ENCODE results near the gene SKAP2.

The SKAP2 gene

DNA sequence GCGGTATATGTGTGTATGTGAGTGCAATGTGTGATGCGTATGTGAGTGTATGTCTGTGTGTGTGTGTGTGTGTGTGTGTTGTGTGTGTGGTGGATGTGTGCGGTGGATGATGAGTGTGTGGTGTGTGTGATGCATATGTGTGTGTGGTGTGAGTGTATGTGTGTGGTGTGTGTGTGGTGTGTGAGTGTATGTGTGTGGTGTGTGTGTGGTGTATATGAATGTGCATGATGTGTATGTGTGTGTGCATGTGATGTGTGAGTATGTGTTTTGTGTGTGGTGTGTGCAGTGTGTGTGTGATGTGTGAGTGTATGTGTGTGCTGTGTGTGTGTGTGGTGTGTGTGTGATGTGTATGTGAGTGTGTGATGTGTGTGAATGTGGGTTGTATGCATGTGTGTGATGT, 222.0 kb downstream of the SKAP2 start:
- TF ChIP-seq, protein P1, sequence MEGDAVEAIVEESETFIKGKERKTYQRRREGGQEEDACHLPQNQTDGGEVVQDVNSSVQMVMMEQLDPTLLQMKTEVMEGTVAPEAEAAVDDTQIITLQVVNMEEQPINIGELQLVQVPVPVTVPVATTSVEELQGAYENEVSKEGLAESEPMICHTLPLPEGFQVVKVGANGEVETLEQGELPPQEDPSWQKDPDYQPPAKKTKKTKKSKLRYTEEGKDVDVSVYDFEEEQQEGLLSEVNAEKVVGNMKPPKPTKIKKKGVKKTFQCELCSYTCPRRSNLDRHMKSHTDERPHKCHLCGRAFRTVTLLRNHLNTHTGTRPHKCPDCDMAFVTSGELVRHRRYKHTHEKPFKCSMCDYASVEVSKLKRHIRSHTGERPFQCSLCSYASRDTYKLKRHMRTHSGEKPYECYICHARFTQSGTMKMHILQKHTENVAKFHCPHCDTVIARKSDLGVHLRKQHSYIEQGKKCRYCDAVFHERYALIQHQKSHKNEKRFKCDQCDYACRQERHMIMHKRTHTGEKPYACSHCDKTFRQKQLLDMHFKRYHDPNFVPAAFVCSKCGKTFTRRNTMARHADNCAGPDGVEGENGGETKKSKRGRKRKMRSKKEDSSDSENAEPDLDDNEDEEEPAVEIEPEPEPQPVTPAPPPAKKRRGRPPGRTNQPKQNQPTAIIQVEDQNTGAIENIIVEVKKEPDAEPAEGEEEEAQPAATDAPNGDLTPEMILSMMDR (IDR thresholded peaks at IDR 0.05): no peak
- Histone ChIP-seq H3K9ac (no peak overlapping the region), H3K4me2 (ENCODE audit: low read length) (no peak overlapping the region), H3K4me1 (no peaks in the 10 kb centered on the region), H3K27me3 (ENCODE audit: control insufficient read depth, insufficient read depth, low read length) (no peaks in the 10 kb centered on the region), H3K4me3 (ENCODE audit: low read depth, low read length) (no peak overlapping the region), H3K9me3 (ENCODE audit: control insufficient read depth, low read length) (no peaks in the 10 kb centered on the region), H3K27ac (no peak overlapping the region), H2AFZ (no peak overlapping the region), H3K36me3 (ENCODE audit: control insufficient read depth, insufficient read depth, low read length) (no peaks in the 10 kb centered on the region), H3K79me2 (no peaks in the 10 kb centered on the region)

DNA sequence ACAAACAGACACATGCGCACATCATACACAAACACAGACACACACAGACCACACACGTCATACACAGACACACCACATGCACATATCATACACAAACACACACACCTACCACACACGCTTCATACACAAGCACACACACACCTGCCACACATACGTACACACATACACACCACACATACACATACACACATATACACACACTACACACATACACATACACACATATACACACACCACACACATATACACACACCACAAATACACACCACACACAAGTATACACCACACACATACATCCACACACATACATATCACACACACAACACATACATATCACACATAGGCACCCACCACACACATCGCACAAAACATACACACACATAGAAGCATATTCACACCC, 224.7 kb downstream of the SKAP2 start:
- Histone ChIP-seq H3K4me2 (ENCODE audit: low read length) (no peak overlapping the region), H3K9me3 (ENCODE audit: control insufficient read depth, low read length) (no peaks in the 10 kb centered on the region), H3K27me3 (ENCODE audit: control insufficient read depth, insufficient read depth, low read length) (no peaks in the 10 kb centered on the region), H3K36me3 (ENCODE audit: control insufficient read depth, insufficient read depth, low read length) (no peaks in the 10 kb centered on the region), H3K9ac (no peak overlapping the region), H2AFZ (no peak overlapping the region), H3K27ac (no peak overlapping the region), H3K79me2 (no peaks in the 10 kb centered on the region), H3K4me3 (ENCODE audit: low read depth, low read length) (no peak overlapping the region), H3K4me1 (no peaks in the 10 kb centered on the region)
- TF ChIP-seq, protein P1 (IDR thresholded peaks at IDR 0.05): no peak

DNA sequence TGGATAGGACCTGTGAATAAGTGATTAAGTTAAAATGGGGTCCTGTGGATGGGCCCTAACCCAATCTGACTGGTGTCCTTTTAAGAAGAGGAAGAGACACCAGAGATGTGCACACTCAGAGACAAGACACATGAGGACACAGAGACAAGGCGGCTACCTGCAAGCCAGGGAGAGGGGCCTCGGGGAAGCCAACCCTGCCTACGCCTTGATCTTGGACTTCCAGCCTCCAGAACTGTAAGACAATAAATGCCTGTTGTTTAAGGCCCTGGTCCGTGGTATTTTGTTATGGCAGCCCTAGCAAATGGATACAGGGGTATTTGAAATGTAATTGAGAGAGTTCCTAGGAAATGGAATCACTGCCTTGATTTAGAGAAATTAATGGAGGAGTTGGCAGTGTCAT, 225.3 kb downstream of the SKAP2 start:
- no peaks in the 10 kb centered on the region for H3K27me3 ChIP-seq (ENCODE audit: control insufficient read depth, insufficient read depth, low read length)
- no peak overlapping the region for H3K9ac ChIP-seq
- H3K79me2 ChIP-seq: no peaks in the 10 kb centered on the region
- no peaks in the 10 kb centered on the region for H3K4me1 ChIP-seq
- H3K4me2 ChIP-seq (ENCODE audit: low read length): no peak overlapping the region
- no peak overlapping the region for H3K27ac ChIP-seq
- TF ChIP-seq, protein P1 (IDR thresholded peaks at IDR 0.05): no peak
- H2AFZ ChIP-seq: no peak overlapping the region
- no peaks in the 10 kb centered on the region for H3K9me3 ChIP-seq (ENCODE audit: control insufficient read depth, low read length)
- H3K36me3 ChIP-seq (ENCODE audit: control insufficient read depth, insufficient read depth, low read length): no peaks in the 10 kb centered on the region
- H3K4me3 ChIP-seq (ENCODE audit: low read depth, low read length): no peak overlapping the region

DNA sequence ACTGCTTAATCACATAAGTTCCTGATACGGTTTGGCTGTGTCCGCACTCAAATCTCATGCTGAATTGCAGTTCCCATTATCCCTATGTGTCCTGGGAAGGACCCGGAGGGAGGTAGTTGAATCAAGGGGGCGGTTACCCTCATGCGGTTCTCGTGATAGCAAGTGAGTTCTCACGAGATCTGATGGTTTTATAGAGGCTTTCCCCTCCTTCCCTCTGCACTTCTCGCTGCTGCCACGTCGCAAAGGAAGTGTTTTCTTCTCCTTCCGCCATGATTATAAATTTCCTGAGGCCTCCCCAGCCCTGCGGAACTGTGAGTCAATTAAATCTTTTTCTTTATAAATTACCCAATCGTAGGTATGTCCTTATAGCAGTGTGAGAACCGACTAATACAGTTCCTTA, 226.2 kb downstream of the SKAP2 start:
- Histone ChIP-seq H3K9ac (no peak overlapping the region), H3K27me3 (ENCODE audit: control insufficient read depth, insufficient read depth, low read length) (no peaks in the 10 kb centered on the region), H3K36me3 (ENCODE audit: control insufficient read depth, insufficient read depth, low read length) (no peaks in the 10 kb centered on the region), H3K27ac (no peak overlapping the region), H3K4me1 (no peaks in the 10 kb centered on the region), H3K79me2 (no peaks in the 10 kb centered on the region), H3K4me3 (ENCODE audit: low read depth, low read length) (no peak overlapping the region), H3K4me2 (ENCODE audit: low read length) (no peak overlapping the region), H2AFZ (no peak overlapping the region), H3K9me3 (ENCODE audit: control insufficient read depth, low read length) (no peaks in the 10 kb centered on the region)
- TF ChIP-seq, protein P1 (IDR thresholded peaks at IDR 0.05): no peak

DNA sequence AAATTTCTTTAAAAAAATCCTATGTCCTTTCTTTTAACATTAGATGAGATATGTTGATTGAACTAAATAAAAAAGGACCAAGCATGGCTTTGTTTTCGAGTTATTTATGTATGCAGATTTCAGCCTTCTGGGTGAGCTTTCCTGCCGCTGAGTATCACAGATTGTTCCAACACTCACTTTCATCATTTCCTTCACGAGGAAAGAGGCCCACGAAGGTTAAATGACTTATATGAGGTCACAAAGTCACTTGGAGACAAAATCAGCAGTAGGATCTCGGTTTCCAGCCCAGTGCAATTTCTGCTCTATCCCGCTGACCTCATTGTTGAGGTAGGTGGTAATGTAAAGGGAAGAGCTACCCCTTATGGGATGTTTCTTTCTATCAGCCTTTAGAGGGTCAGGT, 226.8 kb downstream of the SKAP2 start:
- no peaks in the 10 kb centered on the region for H3K27me3 ChIP-seq (ENCODE audit: control insufficient read depth, insufficient read depth, low read length)
- no peak overlapping the region for H2AFZ ChIP-seq
- no peaks in the 10 kb centered on the region for H3K36me3 ChIP-seq (ENCODE audit: control insufficient read depth, insufficient read depth, low read length)
- H3K4me1 ChIP-seq: no peaks in the 10 kb centered on the region
- H3K9ac ChIP-seq: no peak overlapping the region
- H3K79me2 ChIP-seq: no peaks in the 10 kb centered on the region
- TF ChIP-seq, protein P1 (IDR thresholded peaks at IDR 0.05): no peak
- no peak overlapping the region for H3K4me3 ChIP-seq (ENCODE audit: low read depth, low read length)
- no peaks in the 10 kb centered on the region for H3K9me3 ChIP-seq (ENCODE audit: control insufficient read depth, low read length)
- no peak overlapping the region for H3K4me2 ChIP-seq (ENCODE audit: low read length)
- H3K27ac ChIP-seq: no peak overlapping the region

Data from parathyroid adenoma (tissue), 2 donors.